Activated CD8-positive, alpha-beta T cell treated with anti-CD3 and anti-CD28 coated beads for 36 hours (primary cell): ENCODE results near the gene IDS. TPM values are rescaled to one million over a fixed set of nuclear protein-coding genes. Genes with fewer than 3 reads are reported as not detected.

Experiments used
- ATAC-seq: fragments of 200-7000 bp; cut with Tn5 transposase; one replicate; pipeline ENCODE4 v1.10.0; 2021; ENCODE audit warnings: mild to moderate bottlenecking, moderate library complexity
- CTCF ChIA-PET: fragments of 350-600 bp; sonication (Branson Sonifier 250); formaldehyde crosslinking; loops from one replicate; lab custom pipeline; 2021; ENCODE audit warnings: antibody characterized with exemption; lab: Charles Lee
- POLR2A ChIA-PET: fragments of 350-600 bp; sonication (Branson Sonifier 250); formaldehyde crosslinking; loops from one replicate; lab custom pipeline; 2021; ENCODE audit warnings: antibody characterized with exemption; lab: Charles Lee
- DNase-seq: peaks from one replicate; pipeline ENCODE4 v3.0.0-alpha.2; 2020
- H3K27ac Mint-ChIP-seq: one replicate; pipeline ENCODE4 v1.8.0; 2021; ENCODE audit warnings: mild to moderate bottlenecking, mixed read lengths
- H3K27me3 Mint-ChIP-seq: one replicate; pipeline ENCODE4 v1.8.0; 2021; ENCODE audit warnings: mixed read lengths
- H3K36me3 Mint-ChIP-seq: one replicate; pipeline ENCODE4 v1.8.0; 2021; ENCODE audit warnings: low read depth, mixed read lengths
- H3K4me1 Mint-ChIP-seq: one replicate; pipeline ENCODE4 v1.8.0; 2021; ENCODE audit warnings: low read depth, mixed read lengths
- H3K4me3 Mint-ChIP-seq: one replicate; pipeline ENCODE4 v1.8.0; 2021; ENCODE audit warnings: mild to moderate bottlenecking, moderate library complexity, mixed read lengths
- H3K9me3 Mint-ChIP-seq: one replicate; pipeline ENCODE4 v1.8.0; 2021; ENCODE audit warnings: mixed read lengths
- CTCF ChIP-seq: fragments of 200-600 bp; IDR thresholded peaks from one replicate; pipeline ENCODE4 v1.8.0; 2022; ENCODE audit warnings: antibody characterized with exemption, mild to moderate bottlenecking
- intact Hi-C: fragments of 100-400 bp; cut with micrococcal nuclease; formaldehyde crosslinking; loops from one replicate; pipeline ENCODE4 v1.10.0; 2022
- total RNA-seq, 2 experiments: library from RNA; stranded (reverse); gene quantifications; one replicate each; pipeline ENCODE4 v1.2.3, GENCODE V29; 2021

Gene IDS
- total RNA-seq, 2 experiments from 2014 or later: 44.8 to 50.6 TPM

- H3K9me3 Mint-ChIP-seq: no peaks in the 10 kb centered on the region
These were observed 11.5 kb upstream of the IDS start for GRCh38 chrX:149516604-149517003.

GRCh38 chrX:149515954-149516602 is 11.0 kb upstream of the IDS start:
- Mint-ChIP-seq H3K4me1 (peaks cover 65% of the 10 kb centered on the region), H3K36me3 (no peaks in the 10 kb centered on the region), H3K9me3 (no peaks in the 10 kb centered on the region), H3K27ac (peak overlapping the region; percentile 14), H3K27me3 (no peaks in the 10 kb centered on the region), H3K4me3 (no peak overlapping the region)
- CTCF ChIA-PET: no interaction called here
- no peak for TF ChIP-seq CTCF
- no peak for DNase-seq
- POLR2A ChIA-PET: no interaction called here
- ATAC-seq: no peak
- intact Hi-C loops: no loop called here

More at GRCh38 chrX:149516604-149517003, 11.5 kb upstream of the IDS start:
- ATAC-seq: no peak
- intact Hi-C loops: no loop called here
- Mint-ChIP-seq H3K4me3 (no peak overlapping the region), H3K27ac (peak overlapping the region; percentile 22), H3K27me3 (no peaks in the 10 kb centered on the region), H3K36me3 (no peaks in the 10 kb centered on the region), H3K4me1 (peaks cover 70% of the 10 kb centered on the region)
- ChIA-PET POLR2A (no interaction called here), CTCF (no interaction called here)
- no peak for TF ChIP-seq CTCF
- DNase-seq: no peak

GRCh38 chrX:149513825-149514428 is 8.8 kb upstream of the IDS start:
- DNase-seq: peak; percentile 24

GRCh38 chrX:149512225-149512885 is 7.2 kb upstream of the IDS start:
- Mint-ChIP-seq H3K4me1 (peaks cover 46% of the 10 kb centered on the region), H3K4me3 (no peak overlapping the region), H3K27ac (peak overlapping the region; percentile 78), H3K36me3 (no peaks in the 10 kb centered on the region), H3K27me3 (no peaks in the 10 kb centered on the region), H3K9me3 (no peaks in the 10 kb centered on the region)
- ATAC-seq: peak; percentile 71
- POLR2A ChIA-PET: interaction anchor here (1.2 to 2.1 kb wide), 2 partner anchors 10 to 116 kb away, joined by 3 to 6 read pairs; no protein-coding TSS in a partner anchor
- intact Hi-C loops: no loop called here
- peak; percentile 69 for DNase-seq
- peak; percentile 53 for TF ChIP-seq CTCF
- CTCF ChIA-PET: interaction anchor here (0.7 to 3.0 kb wide), 10 partner anchors 10 to 243 kb away, joined by 3 to 34 read pairs (median 5); partner anchors contain the start of gene EOLA1

More at GRCh38 chrX:149513825-149514428, 8.8 kb upstream of the IDS start:
- CTCF ChIA-PET: interaction anchor here (2.5 to 3.0 kb wide), 2 partner anchors 9 to 27 kb away, joined by 22 to 34 read pairs; partner anchors contain the start of gene EOLA1
- no peaks in the 10 kb centered on the region for H3K9me3 Mint-ChIP-seq
- POLR2A ChIA-PET: interaction anchor here (1.0 kb wide), 1 partner anchor 28 kb away, joined by 3 read pairs; the partner anchor contains the start of gene EOLA1
- H3K27me3 Mint-ChIP-seq: no peaks in the 10 kb centered on the region
- intact Hi-C loops: no loop called here
- no peak for TF ChIP-seq CTCF
- peak overlapping the region; percentile 66 for H3K27ac Mint-ChIP-seq
- H3K36me3 Mint-ChIP-seq: no peaks in the 10 kb centered on the region
- ATAC-seq: peak; percentile 37
- no peak overlapping the region for H3K4me3 Mint-ChIP-seq
- peaks cover 53% of the 10 kb centered on the region for H3K4me1 Mint-ChIP-seq
